Measurements from ENCODE around the gene GRAMD1B. TPM values are rescaled to one million over a fixed set of nuclear protein-coding genes. Genes with fewer than 3 reads are reported as not detected.

GRAMD1B gene
- total RNA-seq, 1 experiment from 2014 or later, result 5.8 TPM

DNA sequence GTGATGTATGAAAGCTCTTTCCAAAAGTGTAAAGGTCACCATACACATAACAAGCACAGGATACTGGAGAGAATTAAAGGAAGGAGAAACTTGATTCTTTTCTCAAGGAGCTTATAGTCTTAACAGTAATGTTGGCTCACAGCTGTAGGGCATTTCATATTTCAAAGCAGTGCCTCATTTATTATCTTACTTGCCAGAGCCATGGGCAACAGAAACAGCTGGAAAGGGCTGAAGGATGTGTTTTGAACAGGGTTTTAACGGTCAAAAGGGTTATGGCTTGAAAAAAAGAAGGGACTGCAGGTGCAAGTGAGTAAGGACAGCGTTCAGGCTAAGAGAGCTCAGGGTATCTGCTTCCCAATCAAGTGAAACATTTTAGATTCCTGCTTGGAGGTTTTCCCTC is 2.7 kb upstream of the GRAMD1B start:
- H3K36me3 ChIP-seq (ENCODE audit: low read depth), result no peaks in the 10 kb centered on the region
- POLR2A ChIA-PET (ENCODE audit: unreplicated experiment), result interaction anchor here (0.5 kb wide), 1 partner anchor 11 kb away, joined by 7 read pairs; no protein-coding TSS in a partner anchor
- intact Hi-C loops (cut with micrococcal nuclease; ENCODE audit: unreplicated experiment), result no loop called here
- 0 out of 2 replicates have a peak, but pooled peaks cover 3% of the 10 kb centered on the region for H3K79me2 ChIP-seq (ENCODE audit: low read depth)
- CTCF ChIA-PET, result interaction anchor here (0.7 to 1.0 kb wide), 2 partner anchors 12 to 116 kb away, joined by 3 read pairs; no protein-coding TSS in a partner anchor
- peaks cover 12% of the 10 kb centered on the region for H3F3A ChIP-seq (ENCODE audit: insufficient read depth, low read depth)
- no peak overlapping the region for H3K4me3 ChIP-seq
- no peak overlapping the region for H3K27ac ChIP-seq
- no peak for DNase-seq
- no TSS peak for BruUV-seq (replicated peaks)
- no peaks in the 10 kb centered on the region for H3K27me3 ChIP-seq (ENCODE audit: insufficient read depth, low read depth)
- no peaks in the 10 kb centered on the region for H3K9me2 ChIP-seq (ENCODE audit: insufficient read depth)
- no peak overlapping the region for H2AFZ ChIP-seq
- TF ChIP-seq EZH2 (IDR thresholded peaks at IDR 0.05; ENCODE audit: low read depth), result no peak
- TF ChIP-seq, protein P1, sequence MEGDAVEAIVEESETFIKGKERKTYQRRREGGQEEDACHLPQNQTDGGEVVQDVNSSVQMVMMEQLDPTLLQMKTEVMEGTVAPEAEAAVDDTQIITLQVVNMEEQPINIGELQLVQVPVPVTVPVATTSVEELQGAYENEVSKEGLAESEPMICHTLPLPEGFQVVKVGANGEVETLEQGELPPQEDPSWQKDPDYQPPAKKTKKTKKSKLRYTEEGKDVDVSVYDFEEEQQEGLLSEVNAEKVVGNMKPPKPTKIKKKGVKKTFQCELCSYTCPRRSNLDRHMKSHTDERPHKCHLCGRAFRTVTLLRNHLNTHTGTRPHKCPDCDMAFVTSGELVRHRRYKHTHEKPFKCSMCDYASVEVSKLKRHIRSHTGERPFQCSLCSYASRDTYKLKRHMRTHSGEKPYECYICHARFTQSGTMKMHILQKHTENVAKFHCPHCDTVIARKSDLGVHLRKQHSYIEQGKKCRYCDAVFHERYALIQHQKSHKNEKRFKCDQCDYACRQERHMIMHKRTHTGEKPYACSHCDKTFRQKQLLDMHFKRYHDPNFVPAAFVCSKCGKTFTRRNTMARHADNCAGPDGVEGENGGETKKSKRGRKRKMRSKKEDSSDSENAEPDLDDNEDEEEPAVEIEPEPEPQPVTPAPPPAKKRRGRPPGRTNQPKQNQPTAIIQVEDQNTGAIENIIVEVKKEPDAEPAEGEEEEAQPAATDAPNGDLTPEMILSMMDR (conservative IDR thresholded peaks at IDR 0.05), result no peak
- H3K4me1 ChIP-seq (replicated peaks; ENCODE audit: insufficient read depth), result peaks cover 14% of the 10 kb centered on the region
- no peak overlapping the region for H3K4me2 ChIP-seq
- no peaks in the 10 kb centered on the region for H4K20me1 ChIP-seq (ENCODE audit: insufficient read depth)
- no peaks in the 10 kb centered on the region for H3K9me3 ChIP-seq (ENCODE audit: insufficient read depth, low read depth)

DNA sequence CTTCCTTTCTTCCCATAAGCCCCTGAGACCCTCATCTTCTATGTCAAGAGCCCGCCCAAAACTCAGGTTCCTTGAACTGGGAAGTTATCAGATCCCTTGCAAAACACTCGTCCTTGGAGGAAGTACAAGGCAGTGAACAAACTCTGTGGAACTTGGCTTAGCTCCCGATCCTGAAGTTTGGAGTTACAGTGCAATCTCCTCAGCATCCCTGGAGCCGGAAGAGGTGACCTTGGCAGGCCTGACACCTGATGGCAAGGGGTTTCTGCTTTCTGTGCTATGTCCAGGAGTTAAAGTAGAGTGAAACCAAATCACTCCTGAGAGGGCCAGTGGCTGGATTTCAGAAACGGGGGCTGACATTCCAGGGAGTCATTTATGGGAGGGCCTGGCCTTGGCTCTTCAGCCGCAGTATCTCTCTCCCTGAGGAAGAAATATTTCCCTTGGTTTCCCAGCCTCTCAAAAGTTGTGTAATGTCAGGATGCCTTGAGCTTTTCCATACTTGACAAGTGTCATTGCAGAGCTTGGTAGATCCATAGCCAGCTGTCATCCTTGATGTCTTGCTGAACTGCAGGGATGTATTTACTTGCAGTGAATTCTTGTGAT is 1.9 kb upstream of the GRAMD1B start:
- Histone ChIP-seq H3K4me1 (replicated peaks; ENCODE audit: insufficient read depth) (peaks cover 16% of the 10 kb centered on the region), H3K36me3 (ENCODE audit: low read depth) (no peaks in the 10 kb centered on the region), H3K4me3 (no peak overlapping the region), H3K9me3 (ENCODE audit: insufficient read depth, low read depth) (no peaks in the 10 kb centered on the region), H3K27ac (no peak overlapping the region), H3K9me2 (ENCODE audit: insufficient read depth) (no peaks in the 10 kb centered on the region), H3K27me3 (ENCODE audit: insufficient read depth, low read depth) (no peaks in the 10 kb centered on the region), H2AFZ (no peak overlapping the region), H4K20me1 (ENCODE audit: insufficient read depth) (no peaks in the 10 kb centered on the region), H3K4me2 (no peak overlapping the region), H3F3A (ENCODE audit: insufficient read depth, low read depth) (peaks cover 12% of the 10 kb centered on the region), H3K79me2 (ENCODE audit: low read depth) (0 out of 2 replicates have a peak, but pooled peaks cover 3% of the 10 kb centered on the region)
- BruUV-seq (replicated peaks), result no TSS peak
- DNase-seq, result no peak
- intact Hi-C loops (cut with micrococcal nuclease; ENCODE audit: unreplicated experiment), result no loop called here
- POLR2A ChIA-PET (ENCODE audit: unreplicated experiment), result no interaction called here
- CTCF ChIA-PET, result interaction anchor here (0.7 to 1.0 kb wide), 2 partner anchors 13 to 115 kb away, joined by 3 read pairs; no protein-coding TSS in a partner anchor
- TF ChIP-seq, protein P1 (conservative IDR thresholded peaks at IDR 0.05), result no peak
- no peak for TF ChIP-seq EZH2 (IDR thresholded peaks at IDR 0.05; ENCODE audit: low read depth)

DNA sequence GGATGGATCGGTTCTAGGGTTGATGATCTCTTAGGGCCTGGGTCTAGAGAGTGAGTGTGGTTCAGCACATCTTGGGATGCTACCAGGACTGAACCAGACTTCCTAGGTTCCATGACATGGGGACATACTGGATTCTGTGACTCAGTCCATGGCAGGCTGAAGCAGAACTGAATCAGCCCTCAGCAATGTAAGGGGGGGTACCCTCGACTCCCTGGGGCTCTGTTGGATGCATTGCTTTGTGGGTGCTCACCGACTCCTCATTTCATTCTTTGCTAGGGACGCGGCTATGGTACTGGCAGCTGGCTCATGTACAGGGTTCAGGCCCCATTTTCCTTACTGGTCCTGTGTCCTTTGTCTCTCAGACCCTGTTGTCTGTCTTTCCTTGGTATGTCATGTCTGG is 733 bp upstream of the GRAMD1B start:
- H3K4me3 ChIP-seq, result no peak overlapping the region
- intact Hi-C loops (cut with micrococcal nuclease; ENCODE audit: unreplicated experiment), result no loop called here
- no peak for TF ChIP-seq EZH2 (IDR thresholded peaks at IDR 0.05; ENCODE audit: low read depth)
- TF ChIP-seq, protein P1 (conservative IDR thresholded peaks at IDR 0.05), result no peak
- no peaks in the 10 kb centered on the region for H4K20me1 ChIP-seq (ENCODE audit: insufficient read depth)
- H3K4me1 ChIP-seq (replicated peaks; ENCODE audit: insufficient read depth), result peaks cover 17% of the 10 kb centered on the region
- H3K9me2 ChIP-seq (ENCODE audit: insufficient read depth), result no peaks in the 10 kb centered on the region
- H3K79me2 ChIP-seq (ENCODE audit: low read depth), result peaks cover 11% of the 10 kb centered on the region; the same call in 1 of the 2 replicates
- ChIA-PET POLR2A (ENCODE audit: unreplicated experiment) (no interaction called here), CTCF (no interaction called here)
- no peak overlapping the region for H2AFZ ChIP-seq
- no peaks in the 10 kb centered on the region; the same call in 1 of the 2 replicates for H3K9me3 ChIP-seq (ENCODE audit: insufficient read depth, low read depth)
- H3K4me2 ChIP-seq, result peak overlapping the region; percentile 62
- H3K27ac ChIP-seq, result no peak overlapping the region
- H3F3A ChIP-seq (ENCODE audit: insufficient read depth, low read depth), result peaks cover 15% of the 10 kb centered on the region
- no peaks in the 10 kb centered on the region for H3K36me3 ChIP-seq (ENCODE audit: low read depth)
- DNase-seq, result peak in 1 of 2 experiments; percentile 41
- no TSS peak for BruUV-seq (replicated peaks)
- no peaks in the 10 kb centered on the region for H3K27me3 ChIP-seq (ENCODE audit: insufficient read depth, low read depth)
